Left kidney (tissue), 2 donors: ENCODE data around the gene EXOC6. TPM values are rescaled to one million over a fixed set of nuclear protein-coding genes. Genes with fewer than 3 reads are reported as not detected.
"Not testable (repeated sequence)": the region's sequence is repeated elsewhere in the genome, so short reads cannot be mapped to it uniquely, and the experiment has no call there.

ENCODE experiments used
- DNase-seq: peaks from one replicate; pipeline ENCODE4 v3.0.0-alpha.2; 2013
- polyA plus RNA-seq: library from polyadenylated mRNA; unstranded; fragments of 120-200 nt; gene quantifications from one replicate; pipeline ENCODE4 v1.2.1, GENCODE V29; 2013; ENCODE audit not compliant: insufficient read length

EXOC6 gene
- polyA plus RNA-seq, 1 donor = 19.3 TPM

GRCh38 chr10:93079663-93080349, 231.5 kb downstream of the EXOC6 start:
- DNase-seq = no peak

- no peak for DNase-seq
Observed at GRCh38 chr10:93080350-93081046, 232.2 kb downstream of the EXOC6 start.

- no peak for DNase-seq
Observed at GRCh38 chr10:93081318-93081717, 233.0 kb downstream of the EXOC6 start.

GRCh38 chr10:93081834-93082233, 233.5 kb downstream of the EXOC6 start:
- DNase-seq = no peak

- DNase-seq = no peak
Observed at GRCh38 chr10:93083743-93084539, 235.6 kb downstream of the EXOC6 start.

- no peak for DNase-seq
Observed at GRCh38 chr10:93085272-93085859, 237.0 kb downstream of the EXOC6 start.

GRCh38 chr10:93086289-93086688, 238.0 kb downstream of the EXOC6 start:
- DNase-seq = no peak

- no peak for DNase-seq
Observed at GRCh38 chr10:93087846-93088245, 239.5 kb downstream of the EXOC6 start.

GRCh38 chr10:93088466-93088865, 240.1 kb downstream of the EXOC6 start:
- no peak for DNase-seq

GRCh38 chr10:93090619-93091018, 242.3 kb downstream of the EXOC6 start:
- no peak for DNase-seq

- DNase-seq = no peak
Observed at GRCh38 chr10:93091960-93092359, 243.6 kb downstream of the EXOC6 start.

GRCh38 chr10:93095225-93095624, 246.9 kb downstream of the EXOC6 start:
- DNase-seq = no peak

GRCh38 chr10:93096901-93097300, 248.6 kb downstream of the EXOC6 start:
- DNase-seq = no peak

- no peak for DNase-seq
Observed at GRCh38 chr10:93097386-93097785, 249.1 kb downstream of the EXOC6 start.

- DNase-seq = no peak
Observed at GRCh38 chr10:93098816-93099215, 250.5 kb downstream of the EXOC6 start.

- DNase-seq = no peak
Observed at GRCh38 chr10:93099670-93100069, 251.3 kb downstream of the EXOC6 start.

GRCh38 chr10:93101148-93101547, 252.8 kb downstream of the EXOC6 start:
- not testable (repeated sequence) for DNase-seq

- no peak for DNase-seq
Observed at GRCh38 chr10:93103953-93104352, 255.6 kb downstream of the EXOC6 start.

GRCh38 chr10:93106631-93107072, 258.3 kb downstream of the EXOC6 start:
- no peak for DNase-seq
